ENCODE measurements around the gene MTMR11. TPM values are rescaled to one million over a fixed set of nuclear protein-coding genes. Genes with fewer than 3 reads are reported as not detected.

Gene MTMR11
- polyA plus RNA-seq, 1 donor from 2014 or later = 1.6 TPM

- no peaks in the 10 kb centered on the region for H3F3A ChIP-seq (ENCODE audit: insufficient read depth, low read length, poor library complexity, severe bottlenecking)
- H3K9me2 ChIP-seq (ENCODE audit: insufficient read depth, low read length) = no peaks in the 10 kb centered on the region
- no peak for TF ChIP-seq EZH2 (IDR thresholded peaks at IDR 0.05; ENCODE audit: borderline replicate concordance, insufficient read depth, low read length, poor library complexity, severe bottlenecking)
- TF ChIP-seq REST (IDR thresholded peaks at IDR 0.05; ENCODE audit: borderline replicate concordance) = no peak
- TF ChIP-seq CTCF (IDR thresholded peaks at IDR 0.05; ENCODE audit: poor library complexity, severe bottlenecking) = no peak
- TF ChIP-seq RAD21 (conservative IDR thresholded peaks at IDR 0.05) = no peak
- TF ChIP-seq MXI1 (conservative IDR thresholded peaks at IDR 0.05; ENCODE audit: poor library complexity, severe bottlenecking) = no peak
- TF ChIP-seq SMC3 (conservative IDR thresholded peaks at IDR 0.05; ENCODE audit: poor library complexity) = no peak
- no peak for TF ChIP-seq EP300 (conservative IDR thresholded peaks at IDR 0.05; ENCODE audit: poor library complexity, severe bottlenecking)
- no peak overlapping the region for H3K4me2 ChIP-seq (ENCODE audit: low read length)
- no peak overlapping the region for H3K9ac ChIP-seq (ENCODE audit: low read length)
- no peak overlapping the region for H3K4me3 ChIP-seq (ENCODE audit: low read length)
- H3K27me3 ChIP-seq (ENCODE audit: insufficient read depth, low read depth, low read length) = no peaks in the 10 kb centered on the region
- H3K79me2 ChIP-seq (replicated peaks; ENCODE audit: insufficient read depth, low read length) = no peaks in the 10 kb centered on the region
- H2AFZ ChIP-seq (ENCODE audit: low read depth, low read length) = no peak overlapping the region
- no peaks in the 10 kb centered on the region for H4K20me1 ChIP-seq (ENCODE audit: insufficient read depth)
- H3K9me3 ChIP-seq (ENCODE audit: low read length) = no peaks in the 10 kb centered on the region
- H3K36me3 ChIP-seq (ENCODE audit: insufficient read depth, low read length) = no peaks in the 10 kb centered on the region
- H3K27ac ChIP-seq (ENCODE audit: low read length) = no peak overlapping the region
Measured at GRCh38 chr1:149967646-149968045, 31.0 kb upstream of the MTMR11 start.

GRCh38 chr1:149967041-149967440 lies 30.4 kb upstream of the MTMR11 start:
- Histone ChIP-seq H3K27me3 (ENCODE audit: insufficient read depth, low read depth, low read length) (no peaks in the 10 kb centered on the region), H3F3A (ENCODE audit: insufficient read depth, low read length, poor library complexity, severe bottlenecking) (no peaks in the 10 kb centered on the region), H3K4me3 (ENCODE audit: low read length) (no peak overlapping the region), H3K4me2 (ENCODE audit: low read length) (no peak overlapping the region), H3K27ac (ENCODE audit: low read length) (no peak overlapping the region), H3K9me2 (ENCODE audit: insufficient read depth, low read length) (no peaks in the 10 kb centered on the region), H3K9ac (ENCODE audit: low read length) (no peak overlapping the region), H3K36me3 (ENCODE audit: insufficient read depth, low read length) (no peaks in the 10 kb centered on the region), H4K20me1 (ENCODE audit: insufficient read depth) (no peaks in the 10 kb centered on the region), H3K9me3 (ENCODE audit: low read length) (no peaks in the 10 kb centered on the region), H3K79me2 (replicated peaks; ENCODE audit: insufficient read depth, low read length) (no peaks in the 10 kb centered on the region), H2AFZ (ENCODE audit: low read depth, low read length) (no peak overlapping the region)
- TF ChIP-seq SMC3 (conservative IDR thresholded peaks at IDR 0.05; ENCODE audit: poor library complexity) (no peak), RAD21 (conservative IDR thresholded peaks at IDR 0.05) (no peak), EP300 (conservative IDR thresholded peaks at IDR 0.05; ENCODE audit: poor library complexity, severe bottlenecking) (no peak), REST (IDR thresholded peaks at IDR 0.05; ENCODE audit: borderline replicate concordance) (no peak), MXI1 (conservative IDR thresholded peaks at IDR 0.05; ENCODE audit: poor library complexity, severe bottlenecking) (no peak), CTCF (IDR thresholded peaks at IDR 0.05; ENCODE audit: poor library complexity, severe bottlenecking) (no peak), POLR2AphosphoS5 (IDR thresholded peaks at IDR 0.05) (no peak), EZH2 (IDR thresholded peaks at IDR 0.05; ENCODE audit: borderline replicate concordance, insufficient read depth, low read length, poor library complexity, severe bottlenecking) (no peak), TAF1 (IDR thresholded peaks at IDR 0.05; ENCODE audit: low read depth) (no peak)

Measured in neural cell (in vitro differentiated cells).